OCI-LY1 (cell line): ENCODE data around the gene CCDC8.

Experiments used
- H2AFZ ChIP-seq: fragments of 200-600 bp; sonication (generic), shearing (Covaris generic); 2 replicates; pipeline ENCODE4 v1.6.0; 2014; ENCODE audit warnings: antibody characterized with exemption, mild to moderate bottlenecking, low read length
- H3F3A ChIP-seq: fragments of 200-600 bp; sonication (generic), shearing (Covaris generic); 2 replicates; pipeline ENCODE4 v1.6.0; 2014; ENCODE audit warnings: mild to moderate bottlenecking, antibody characterized with exemption, low read length, moderate library complexity; ENCODE audit not compliant: insufficient read depth
- H3K27ac ChIP-seq: fragments of 200-600 bp; sonication (generic); 2 replicates; pipeline ENCODE4 v1.5.1; 2014; ENCODE audit warnings: low read length, mixed run types, mild to moderate bottlenecking, low read depth; ENCODE audit not compliant: poor library complexity, severe bottlenecking
- H3K27me3 ChIP-seq: fragments of 200-600 bp; sonication (generic); 2 replicates; pipeline ENCODE4 v1.6.0; 2014; ENCODE audit warnings: antibody characterized with exemption, mild to moderate bottlenecking, low read length, moderate library complexity; ENCODE audit not compliant: insufficient read depth
- H3K36me3 ChIP-seq: fragments of 200-600 bp; sonication (generic); 2 replicates; pipeline ENCODE4 v1.6.1; 2014; ENCODE audit warnings: mild to moderate bottlenecking, antibody characterized with exemption, low read length, moderate library complexity, mixed read lengths; ENCODE audit not compliant: insufficient read depth
- H3K4me1 ChIP-seq: fragments of 200-600 bp; sonication (generic); 2 replicates; pipeline ENCODE4 v1.5.1; 2014; ENCODE audit warnings: mild to moderate bottlenecking, low read length, moderate library complexity; ENCODE audit not compliant: insufficient read depth, severe bottlenecking
- H3K4me2 ChIP-seq: fragments of 200-600 bp; sonication (generic), shearing (Covaris generic); 2 replicates; pipeline ENCODE4 v1.6.1; 2014; ENCODE audit warnings: low read length
- H3K4me3 ChIP-seq: fragments of 200-600 bp; sonication (generic); 2 replicates; pipeline ENCODE4 v1.5.1; 2014; ENCODE audit warnings: low read length, low read depth, mild to moderate bottlenecking, mixed read lengths; ENCODE audit not compliant: poor library complexity, severe bottlenecking
- H3K79me2 ChIP-seq: fragments of 200-600 bp; shearing (Covaris generic); 2 replicates; pipeline ENCODE4 v1.6.1; 2016; ENCODE audit warnings: mixed run types, low read length, mixed read lengths; ENCODE audit not compliant: insufficient read depth
- H3K9ac ChIP-seq: fragments of 200-600 bp; sonication (generic), shearing (Covaris generic); 2 replicates; pipeline ENCODE4 v1.6.1; 2014; ENCODE audit warnings: mild to moderate bottlenecking, low read length, mixed read lengths
- H3K9me2 ChIP-seq: fragments of 200-600 bp; sonication (generic), shearing (Covaris generic); 2 replicates; pipeline ENCODE4 v1.6.1; 2014; ENCODE audit warnings: low read depth, mild to moderate bottlenecking, low read length, mixed read lengths
- H3K9me3 ChIP-seq: fragments of 200-600 bp; shearing (Covaris generic); 2 replicates; pipeline ENCODE4 v1.6.1; 2014; ENCODE audit warnings: low read length, mixed read lengths
- H4K20me1 ChIP-seq: fragments of 200-600 bp; sonication (generic), shearing (Covaris generic); 2 replicates; pipeline ENCODE4 v1.6.0; 2016; ENCODE audit warnings: mild to moderate bottlenecking, low read length; ENCODE audit not compliant: insufficient read depth
- EZH2 ChIP-seq: fragments of 200-600 bp; sonication (generic), shearing (Covaris generic); IDR thresholded peaks from 2 replicates; pipeline ENCODE4 v1.8.0; 2017; ENCODE audit warnings: borderline replicate concordance, mixed run types, mild to moderate bottlenecking, antibody characterized with exemption, low read length, moderate library complexity, mixed read lengths
- TF ChIP-seq, protein P1 (sequence below): fragments of 200-600 bp; sonication (generic), shearing (Covaris generic); IDR thresholded peaks from 2 replicates; pipeline ENCODE4 v1.5.1; 2017; ENCODE audit warnings: mild to moderate bottlenecking, antibody characterized with exemption, low read length, moderate library complexity, mixed read lengths

Gene CCDC8

DNA sequence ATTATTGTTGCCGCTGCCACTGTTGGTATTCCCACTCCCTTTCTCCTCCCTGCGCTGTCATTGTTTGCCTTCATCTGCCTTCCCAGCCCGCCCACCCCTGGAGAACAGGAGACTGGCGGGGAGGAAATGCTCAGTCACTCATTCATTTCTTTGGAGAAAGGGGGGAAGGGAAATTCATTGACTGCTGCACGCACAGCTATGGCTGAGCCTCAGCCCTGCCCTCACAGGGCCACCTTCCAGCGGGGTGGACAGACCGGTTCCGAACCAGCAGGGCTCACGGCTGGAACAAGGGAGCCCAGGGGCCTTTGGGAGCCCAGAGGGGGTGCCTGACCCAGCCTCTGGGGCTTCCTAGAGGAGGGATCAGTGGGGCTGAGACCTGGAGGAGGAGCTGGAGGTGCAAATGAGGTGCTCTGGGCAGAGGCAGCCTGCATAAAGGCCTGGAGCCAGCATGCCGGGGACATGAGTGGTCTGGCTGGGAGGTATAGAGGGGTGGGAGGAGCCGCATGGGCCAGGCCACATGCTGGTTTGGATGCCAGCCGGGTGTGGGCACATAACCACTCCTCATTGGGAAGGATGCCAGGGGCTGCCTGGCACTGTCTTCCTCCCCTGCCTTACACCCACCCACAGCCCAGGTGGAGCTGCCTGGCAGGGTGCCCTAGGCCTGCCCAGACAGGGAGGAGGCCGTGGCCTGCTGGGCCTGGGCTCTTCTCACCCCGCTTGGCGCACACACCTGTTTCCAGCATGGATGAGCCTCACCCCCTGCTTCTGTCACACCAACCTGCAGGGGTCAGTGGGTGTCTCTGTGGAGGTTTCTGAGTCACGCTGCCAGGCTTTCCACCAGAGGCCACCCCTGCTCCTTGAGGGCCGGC lies 39.6 kb downstream of the CCDC8 start:
- TF ChIP-seq, protein P1, sequence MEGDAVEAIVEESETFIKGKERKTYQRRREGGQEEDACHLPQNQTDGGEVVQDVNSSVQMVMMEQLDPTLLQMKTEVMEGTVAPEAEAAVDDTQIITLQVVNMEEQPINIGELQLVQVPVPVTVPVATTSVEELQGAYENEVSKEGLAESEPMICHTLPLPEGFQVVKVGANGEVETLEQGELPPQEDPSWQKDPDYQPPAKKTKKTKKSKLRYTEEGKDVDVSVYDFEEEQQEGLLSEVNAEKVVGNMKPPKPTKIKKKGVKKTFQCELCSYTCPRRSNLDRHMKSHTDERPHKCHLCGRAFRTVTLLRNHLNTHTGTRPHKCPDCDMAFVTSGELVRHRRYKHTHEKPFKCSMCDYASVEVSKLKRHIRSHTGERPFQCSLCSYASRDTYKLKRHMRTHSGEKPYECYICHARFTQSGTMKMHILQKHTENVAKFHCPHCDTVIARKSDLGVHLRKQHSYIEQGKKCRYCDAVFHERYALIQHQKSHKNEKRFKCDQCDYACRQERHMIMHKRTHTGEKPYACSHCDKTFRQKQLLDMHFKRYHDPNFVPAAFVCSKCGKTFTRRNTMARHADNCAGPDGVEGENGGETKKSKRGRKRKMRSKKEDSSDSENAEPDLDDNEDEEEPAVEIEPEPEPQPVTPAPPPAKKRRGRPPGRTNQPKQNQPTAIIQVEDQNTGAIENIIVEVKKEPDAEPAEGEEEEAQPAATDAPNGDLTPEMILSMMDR: no peak
- no peak for TF ChIP-seq EZH2
- H3K4me2 ChIP-seq: no peak overlapping the region
- H3K4me1 ChIP-seq: peaks cover 8% of the 10 kb centered on the region
- no peaks in the 10 kb centered on the region; the same call in 1 of the 2 replicates for H3F3A ChIP-seq
- peaks cover 52% of the 10 kb centered on the region for H3K36me3 ChIP-seq
- no peaks in the 10 kb centered on the region; the same call in 1 of the 2 replicates for H3K79me2 ChIP-seq
- no peak overlapping the region for H2AFZ ChIP-seq
- no peaks in the 10 kb centered on the region for H3K27me3 ChIP-seq
- no peaks in the 10 kb centered on the region for H3K9me2 ChIP-seq
- H4K20me1 ChIP-seq: no peaks in the 10 kb centered on the region
- no peak overlapping the region for H3K27ac ChIP-seq
- H3K4me3 ChIP-seq: no peak overlapping the region
- H3K9ac ChIP-seq: no peak overlapping the region
- H3K9me3 ChIP-seq: no peaks in the 10 kb centered on the region

DNA sequence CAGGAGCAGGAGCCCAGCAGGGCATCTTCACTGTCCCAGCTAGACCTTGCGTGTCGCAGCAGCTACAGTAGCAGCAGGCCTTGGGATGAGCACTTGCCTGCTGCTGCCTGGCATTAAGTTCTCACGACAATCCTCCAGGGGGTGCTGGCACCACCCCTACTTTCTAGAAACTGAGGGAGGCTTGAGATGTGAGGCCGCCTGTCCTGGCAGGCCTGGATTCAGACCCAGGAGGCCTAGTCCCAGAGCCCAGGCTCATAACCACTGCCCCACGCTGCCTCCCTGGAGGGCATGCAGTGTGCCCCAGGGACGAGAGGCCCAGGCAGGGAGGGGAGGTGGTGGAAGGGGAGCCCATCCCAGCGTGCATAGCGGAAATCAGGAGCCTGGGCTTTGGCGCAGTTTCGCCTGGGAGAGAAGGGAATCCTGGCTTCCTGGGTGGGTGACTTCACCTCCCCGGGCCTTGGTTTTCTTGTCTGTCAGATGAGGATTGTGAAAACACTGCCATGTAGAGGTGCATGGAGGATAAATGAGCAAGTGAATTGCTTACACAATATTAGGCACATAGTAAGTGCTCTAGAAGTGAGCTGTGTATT lies 40.4 kb downstream of the CCDC8 start:
- Histone ChIP-seq H2AFZ (no peak overlapping the region), H3K9me3 (no peaks in the 10 kb centered on the region), H4K20me1 (no peaks in the 10 kb centered on the region), H3K4me3 (no peak overlapping the region), H3K9ac (no peak overlapping the region), H3F3A (no peaks in the 10 kb centered on the region; the same call in 1 of the 2 replicates), H3K4me1 (peaks cover 12% of the 10 kb centered on the region), H3K9me2 (no peaks in the 10 kb centered on the region), H3K79me2 (no peaks in the 10 kb centered on the region; the same call in 1 of the 2 replicates), H3K4me2 (no peak overlapping the region), H3K36me3 (peaks cover 44% of the 10 kb centered on the region), H3K27ac (no peak overlapping the region), H3K27me3 (no peaks in the 10 kb centered on the region)
- TF ChIP-seq, protein P1: peak; percentile 16; the same call in 1 of the 2 replicates
- no peak for TF ChIP-seq EZH2

DNA sequence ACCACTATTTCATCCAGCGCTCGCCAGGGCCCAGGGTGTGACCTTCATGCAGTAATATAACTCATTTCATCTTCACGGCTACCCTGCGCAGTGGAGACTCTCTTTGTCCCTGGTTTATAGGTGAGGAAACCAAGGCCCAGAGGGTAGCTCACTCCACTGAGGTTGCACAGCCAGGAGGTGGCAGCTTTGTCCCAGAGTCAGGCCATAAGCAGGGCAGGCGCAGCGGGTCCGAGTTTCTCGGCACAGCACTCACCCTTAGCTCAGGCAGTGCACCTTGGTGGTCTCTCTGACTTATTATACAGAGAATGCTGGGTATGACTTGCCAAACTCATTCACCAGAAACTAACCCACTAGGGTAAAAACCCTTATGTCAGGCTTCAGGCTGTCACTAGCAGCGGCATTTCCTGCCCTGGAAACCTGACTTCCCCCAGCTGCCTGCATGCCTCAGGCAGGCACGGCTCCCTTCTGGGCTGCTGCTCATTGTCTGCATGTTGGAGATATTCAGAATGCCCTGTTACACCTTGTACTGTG lies 41.9 kb downstream of the CCDC8 start:
- H4K20me1 ChIP-seq: no peaks in the 10 kb centered on the region
- H3K9me3 ChIP-seq: no peaks in the 10 kb centered on the region
- peaks cover 17% of the 10 kb centered on the region for H3K4me1 ChIP-seq
- no peaks in the 10 kb centered on the region for H3K9me2 ChIP-seq
- no peaks in the 10 kb centered on the region; the same call in 1 of the 2 replicates for H3F3A ChIP-seq
- no peak overlapping the region for H2AFZ ChIP-seq
- TF ChIP-seq EZH2: no peak
- TF ChIP-seq, protein P1: no peak
- 0 out of 2 replicates have a peak, but pooled peaks cover 4% of the 10 kb centered on the region for H3K79me2 ChIP-seq
- H3K4me3 ChIP-seq: no peak overlapping the region
- H3K36me3 ChIP-seq: peaks cover 42% of the 10 kb centered on the region
- no peak overlapping the region for H3K4me2 ChIP-seq
- no peak overlapping the region for H3K9ac ChIP-seq
- no peaks in the 10 kb centered on the region for H3K27me3 ChIP-seq
- H3K27ac ChIP-seq: no peak overlapping the region
